Measurements from ENCODE around the gene SYNM.

GRCh38 chr15:99141943-99142342, 37.1 kb downstream of the SYNM start:
- TF ChIP-seq TAF1 (IDR thresholded peaks at IDR 0.05; ENCODE audit: borderline replicate concordance, insufficient read depth, low read length) (no peak), POLR2AphosphoS5 (IDR thresholded peaks at IDR 0.05; ENCODE audit: low read depth, low read length) (no peak), REST (IDR thresholded peaks at IDR 0.05; ENCODE audit: insufficient read depth in 1 of 2, low read depth in 2 of 2, low read length in 2 of 2) (no peak), FOXP2 (optimal IDR thresholded peaks at IDR 0.05; ENCODE audit: borderline replicate concordance, extremely low read depth, extremely low read length, insufficient read depth) (no peak), SIN3A (IDR thresholded peaks at IDR 0.05; ENCODE audit: borderline replicate concordance, insufficient read depth, low read length) (no peak)

Measured in PFSK-1 (cell line).